Transverse colon (tissue), 4 donors: ENCODE results near the gene EIF2AK3.

ENCODE experiments used
- CTCF ChIP-seq, 5 experiments: fragments of 200-600 bp in 3 of 5; fragments of 450-650 bp in 2 of 5; sonication (generic) in 3 of 5; IDR thresholded peaks; 1 replicate in 2 of 5; 2 replicates in 3 of 5; pipeline ENCODE4 v1.5.1; 2016 to 2017; ENCODE audit warnings: antibody characterized with exemption in 5 of 5, inconsistent platforms in 3 of 5, mild to moderate bottlenecking in 2 of 5, moderate library complexity in 1 of 5
- POLR2AphosphoS5 ChIP-seq, 3 donors: sonication (generic); formaldehyde crosslinking; IDR thresholded peaks; one replicate each; pipeline ENCODE4 v1.6.1; 2016; ENCODE audit warnings: antibody characterized with exemption in 3 of 3

- no peak for TF ChIP-seq POLR2AphosphoS5 (IDR thresholded peaks at IDR 0.05)
- no peak for TF ChIP-seq CTCF (IDR thresholded peaks at IDR 0.05)
These were observed 15.0 kb upstream of the EIF2AK3 start for GRCh38 chr2:88642278-88642677.
